ENCODE measurements around the gene ELOVL5. TPM values are rescaled to one million over a fixed set of nuclear protein-coding genes. Genes with fewer than 3 reads are reported as not detected.
A peak's percentile ranks its signal among the peaks of the same experiment; 100 is the strongest.

ELOVL5 gene
- total RNA-seq, 1 experiment from 2014 or later = 121 TPM

GRCh38 chr6:53287336-53288225, 61.2 kb downstream of the ELOVL5 start:
- Histone ChIP-seq H3K18ac (ENCODE audit: insufficient read length, low read depth, low read length) (no peak overlapping the region), H2AK5ac (ENCODE audit: insufficient read length, low read length) (no peak overlapping the region), H2AFZ (ENCODE audit: low read length) (no peak overlapping the region), H3K79me2 (ENCODE audit: insufficient read depth, low read length) (peaks cover 2% of the 10 kb centered on the region; the same call in 1 of the 2 replicates), H2BK12ac (ENCODE audit: insufficient read length, low read depth, low read length) (no peak overlapping the region), H3K27ac (ENCODE audit: insufficient read length, low read depth, low read length) (no peak overlapping the region), H3K4me1 (ENCODE audit: insufficient read depth, low read length) (no peaks in the 10 kb centered on the region), H3K56ac (ENCODE audit: insufficient read length, low read depth, low read length) (no peak overlapping the region), H3T11ph (ENCODE audit: low read length) (no peak overlapping the region), H2BK15ac (ENCODE audit: low read depth, low read length) (no peak overlapping the region), H3K9me3 (ENCODE audit: control insufficient read depth, low read depth, low read length) (no peaks in the 10 kb centered on the region), H3K79me1 (ENCODE audit: insufficient read depth, low read depth, low read length, poor library complexity, severe bottlenecking) (peaks cover 5% of the 10 kb centered on the region), H3K4ac (ENCODE audit: low read depth, low read length) (no peak overlapping the region), H3K4me2 (ENCODE audit: insufficient read depth, insufficient read length, low read length) (no peak overlapping the region), H4K8ac (replicated peaks; ENCODE audit: insufficient read length, low read depth, low read length) (no peak overlapping the region), H4K5ac (ENCODE audit: insufficient read length, low read depth, low read length) (no peak overlapping the region), H3K23ac (ENCODE audit: insufficient read length, low read depth, low read length) (no peak overlapping the region), H4K20me1 (ENCODE audit: control insufficient read depth, insufficient read depth, insufficient read length) (no peaks in the 10 kb centered on the region), H4K91ac (ENCODE audit: insufficient read length, low read depth, low read length) (no peak overlapping the region), H3K14ac (ENCODE audit: insufficient read depth, low read length) (peak overlapping the region; percentile 6; the same call in 1 of the 2 replicates), H3K27me3 (ENCODE audit: insufficient read depth, low read length) (no peaks in the 10 kb centered on the region), H2BK20ac (ENCODE audit: low read depth, low read length, poor library complexity, severe bottlenecking) (no peak overlapping the region), H2BK120ac (ENCODE audit: low read depth, low read length, poor library complexity, severe bottlenecking) (no peak overlapping the region), H3K9ac (ENCODE audit: extremely low read depth, insufficient read length, low read length) (no peak overlapping the region), H3K23me2 (ENCODE audit: insufficient read length, low read depth, low read length, poor library complexity, severe bottlenecking) (no peaks in the 10 kb centered on the region), H2BK5ac (ENCODE audit: insufficient read length, low read length) (no peak overlapping the region)
- DNase-seq = no peak
- no peak for TF ChIP-seq CTCF (conservative IDR thresholded peaks at IDR 0.05)
- Mint-ChIP-seq H3K4me3 (no peak overlapping the region), H3K9me3 (no peaks in the 10 kb centered on the region), H3K36me3 (ENCODE audit: insufficient read depth in 1 of 3, low read depth in 3 of 3) (peaks cover 21 to 38% (median 37%) of the 10 kb centered on the region in 3 experiments; a peak in 6 of 7 replicates), H3K4me1 (peaks cover 20 to 22% of the 10 kb centered on the region in 2 experiments), H3K27ac (peak overlapping the region; percentile 67 to 89 (median 87); a peak in 6 of 7 replicates), H3K27me3 (ENCODE audit: low read depth) (no peaks in the 10 kb centered on the region)
- whole genome bisulfite sequencing (ENCODE audit: extremely low coverage, insufficient read length, low lambda C conversion rate) = no CpG with 5 or more reads among the region's 9 CpGs

All from H9 (cell line).